Stimulated activated naive CD8-positive, alpha-beta T cell treated with anti-CD3 and anti-CD28 coated beads, Interleukin-15, amount 100 ng/mL, for 72 hours (primary cell): ENCODE results near the gene FAM13C.
A peak's percentile ranks its signal among the peaks of the same experiment; 100 is the strongest.

Experiments
- ATAC-seq: fragments of 150-1000 bp; cut with Tn5 transposase; 2 replicates; pipeline ENCODE4 v1.10.0; 2021; ENCODE audit warnings: mild to moderate bottlenecking, moderate library complexity
- DNase-seq, 2 donors: peaks; one replicate each; pipeline ENCODE4 v3.0.0; 2021 to 2022
- H3K27ac Mint-ChIP-seq, 2 donors: one replicate each; pipeline ENCODE4 v1.8.0; 2022; ENCODE audit warnings: mild to moderate bottlenecking in 2 of 2, mixed read lengths in 2 of 2, moderate library complexity in 2 of 2
- H3K27me3 Mint-ChIP-seq: one replicate; pipeline ENCODE4 v1.8.0; 2022; ENCODE audit warnings: mixed read lengths
- H3K4me1 Mint-ChIP-seq: one replicate; pipeline ENCODE4 v1.8.0; 2022; ENCODE audit warnings: mild to moderate bottlenecking, mixed read lengths
- H3K4me3 Mint-ChIP-seq, 2 donors: one replicate each; pipeline ENCODE4 v1.8.0; 2022; ENCODE audit warnings: mild to moderate bottlenecking in 2 of 2, mixed read lengths in 2 of 2, moderate library complexity in 1 of 2
- H3K9me3 Mint-ChIP-seq, 2 donors: one replicate each; pipeline ENCODE4 v1.8.0; 2022; ENCODE audit warnings: mixed read lengths in 2 of 2

The FAM13C gene

DNA sequence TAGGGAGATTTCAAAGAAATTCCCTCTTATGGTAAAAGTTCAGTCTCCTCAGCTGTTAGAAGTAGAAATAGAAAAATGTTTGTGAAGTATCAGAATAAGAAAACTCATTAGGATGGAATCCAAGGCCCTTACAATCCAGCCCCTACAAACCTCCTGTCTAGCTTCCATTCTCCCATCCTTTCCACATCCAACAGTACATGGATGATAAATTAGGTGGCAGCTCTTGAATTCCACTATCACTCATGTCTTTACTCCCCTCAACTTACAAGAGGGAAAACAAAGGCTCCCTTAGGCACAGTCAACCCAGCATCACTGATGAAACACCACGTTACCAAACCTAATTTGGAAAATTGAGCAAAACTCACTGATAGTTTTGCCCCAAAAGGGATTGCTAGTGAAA is 23.0 kb downstream of the FAM13C start:
- H3K27me3 Mint-ChIP-seq, result no peaks in the 10 kb centered on the region
- DNase-seq (no peak), ATAC-seq (no peak)
- no peak overlapping the region for H3K4me3 Mint-ChIP-seq
- H3K4me1 Mint-ChIP-seq, result no peaks in the 10 kb centered on the region
- peak overlapping the region in 1 of 2 donors; percentile 38 for H3K27ac Mint-ChIP-seq
- H3K9me3 Mint-ChIP-seq, result no peaks in the 10 kb centered on the region

DNA sequence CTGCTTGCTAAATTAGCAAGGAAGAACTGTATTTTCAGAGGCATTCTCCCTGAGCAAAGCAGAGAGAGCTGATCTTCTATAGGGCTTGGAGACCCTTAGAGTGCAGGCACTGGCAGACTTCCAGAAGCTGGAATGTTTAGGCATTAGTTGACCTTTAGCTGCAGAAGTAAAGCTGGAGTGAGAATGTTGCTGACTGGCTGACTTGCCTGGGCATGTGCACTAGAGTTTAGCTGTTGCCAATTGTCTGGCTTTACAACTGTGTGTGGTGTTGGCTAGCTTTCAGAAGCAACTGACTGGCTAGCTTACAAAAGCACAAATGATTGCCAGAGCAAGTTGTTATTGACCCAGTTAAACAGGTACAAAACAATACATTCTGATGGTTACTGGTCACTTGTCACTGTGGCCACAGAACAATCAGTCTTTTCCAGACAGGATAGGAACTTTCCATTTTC is 25.1 kb downstream of the FAM13C start:
- DNase-seq (no peak), ATAC-seq (no peak)
- H3K4me3 Mint-ChIP-seq, result no peak overlapping the region
- H3K27ac Mint-ChIP-seq, result peak overlapping the region in 1 of 2 donors; percentile 52
- no peaks in the 10 kb centered on the region for H3K9me3 Mint-ChIP-seq
- H3K27me3 Mint-ChIP-seq, result no peaks in the 10 kb centered on the region
- H3K4me1 Mint-ChIP-seq, result no peaks in the 10 kb centered on the region

DNA sequence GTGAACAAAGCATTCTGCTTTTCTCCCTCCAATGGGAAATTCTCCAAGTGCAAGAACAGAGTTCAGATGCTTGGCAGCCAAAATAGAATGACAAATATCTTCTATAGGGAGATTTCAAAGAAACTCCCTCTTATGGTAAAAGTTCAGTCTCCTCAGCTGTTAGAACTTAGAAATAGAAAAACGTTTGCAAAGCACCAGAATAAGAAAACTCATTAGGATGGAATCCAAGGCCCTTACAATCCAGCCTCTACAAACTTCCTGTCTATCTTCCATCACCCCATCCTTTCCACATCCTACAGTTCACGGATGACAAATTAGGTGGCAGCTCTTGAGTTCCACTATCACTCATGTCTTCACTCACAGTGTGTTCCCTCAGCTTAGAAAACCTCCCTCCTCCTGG is 25.7 kb downstream of the FAM13C start:
- no peak for ATAC-seq
- Mint-ChIP-seq H3K4me3 (no peak overlapping the region), H3K27ac (no peak overlapping the region), H3K27me3 (no peaks in the 10 kb centered on the region), H3K9me3 (no peaks in the 10 kb centered on the region), H3K4me1 (no peaks in the 10 kb centered on the region)
- no peak for DNase-seq

DNA sequence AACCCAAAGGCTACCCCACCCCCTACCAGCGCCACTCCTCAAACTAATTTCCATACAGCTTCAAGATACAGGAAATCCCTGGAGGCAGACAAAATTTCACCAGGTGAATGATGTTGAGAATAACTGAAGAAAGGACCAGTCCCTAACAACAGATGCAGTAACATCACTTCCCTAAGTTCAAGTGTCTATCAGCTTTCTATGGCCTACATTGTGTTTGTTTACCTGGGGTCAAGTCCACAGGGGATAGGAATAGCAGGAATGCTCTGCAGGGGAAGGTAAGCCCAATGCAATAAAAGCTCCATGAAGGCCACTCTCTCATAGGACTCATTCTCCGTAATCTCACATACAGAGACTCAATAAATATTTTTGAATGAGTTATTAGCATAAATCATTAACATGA is 26.9 kb downstream of the FAM13C start:
- Mint-ChIP-seq H3K4me1 (no peaks in the 10 kb centered on the region), H3K27ac (no peak overlapping the region), H3K9me3 (no peaks in the 10 kb centered on the region), H3K27me3 (no peaks in the 10 kb centered on the region), H3K4me3 (no peak overlapping the region)
- no peak for ATAC-seq
- DNase-seq, result no peak

DNA sequence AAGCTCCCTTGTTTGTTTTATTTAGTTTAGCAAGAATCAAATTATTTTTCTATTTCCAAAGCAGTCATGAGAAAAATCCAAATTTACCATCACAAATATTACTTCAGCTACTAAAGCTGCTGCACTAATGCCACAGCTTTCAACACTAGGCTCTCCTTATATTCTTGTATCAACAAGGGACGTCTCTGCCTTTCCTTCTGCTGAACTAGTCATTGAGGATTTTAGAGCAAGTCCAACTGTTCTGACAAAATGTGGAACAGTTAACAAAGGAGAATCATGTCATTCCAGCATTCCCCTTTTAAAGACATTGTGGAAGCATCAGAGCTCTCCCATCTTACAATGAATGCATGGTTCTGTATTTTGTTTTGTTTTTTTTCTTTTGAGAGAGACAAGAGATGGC is 28.6 kb downstream of the FAM13C start:
- no peaks in the 10 kb centered on the region for H3K9me3 Mint-ChIP-seq
- H3K27ac Mint-ChIP-seq, result no peak overlapping the region
- no peaks in the 10 kb centered on the region for H3K27me3 Mint-ChIP-seq
- ATAC-seq (no peak), DNase-seq (no peak)
- H3K4me3 Mint-ChIP-seq, result no peak overlapping the region
- no peaks in the 10 kb centered on the region for H3K4me1 Mint-ChIP-seq

DNA sequence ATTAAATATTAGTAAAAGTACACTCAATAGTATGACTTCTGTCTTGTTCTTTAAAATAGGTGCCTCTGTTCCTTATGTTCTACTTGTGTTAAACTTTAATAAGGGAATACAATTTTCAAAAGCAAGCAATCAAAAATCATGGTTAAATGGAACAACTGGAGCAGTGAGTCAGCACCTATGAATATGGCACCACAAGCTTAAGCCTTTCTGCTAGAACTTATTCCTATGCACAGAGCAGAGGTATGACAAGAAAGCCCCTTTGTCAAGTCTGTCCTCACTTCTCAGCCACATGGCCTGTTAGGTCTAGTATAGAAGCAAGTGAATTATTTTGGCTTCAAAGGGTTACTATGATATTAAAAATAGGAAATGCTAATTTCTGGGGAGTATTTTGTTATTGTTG is 29.8 kb downstream of the FAM13C start:
- no peak for ATAC-seq
- H3K27ac Mint-ChIP-seq, result no peak overlapping the region

DNA sequence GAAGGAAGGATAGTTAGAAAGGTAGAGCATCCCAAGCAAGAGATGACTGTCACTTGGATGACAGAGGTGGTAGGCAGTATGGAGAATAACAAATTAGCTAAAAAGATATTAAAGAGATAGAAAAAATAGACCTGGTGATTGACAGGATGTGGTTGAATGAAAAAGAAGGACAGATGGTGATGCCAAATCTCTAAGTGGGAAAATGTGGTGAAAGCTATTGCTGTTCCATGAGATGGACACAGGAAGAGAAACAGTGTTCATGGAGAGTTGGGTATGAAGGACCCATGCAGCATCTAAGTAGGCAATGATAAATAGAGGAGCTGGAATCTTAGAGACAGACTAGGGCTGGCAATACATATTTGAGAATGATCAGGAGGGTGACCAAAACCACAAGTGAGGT is 30.7 kb downstream of the FAM13C start:
- ATAC-seq, result no peak
- no peaks in the 10 kb centered on the region for H3K9me3 Mint-ChIP-seq
- no peak for DNase-seq
- H3K4me3 Mint-ChIP-seq, result no peak overlapping the region
- no peak overlapping the region for H3K27ac Mint-ChIP-seq
- no peaks in the 10 kb centered on the region for H3K27me3 Mint-ChIP-seq
- no peaks in the 10 kb centered on the region for H3K4me1 Mint-ChIP-seq

More for the DNA sequence above, 29.8 kb downstream of the FAM13C start:
- H3K4me1 Mint-ChIP-seq, result no peaks in the 10 kb centered on the region
- DNase-seq, result no peak
- no peaks in the 10 kb centered on the region for H3K27me3 Mint-ChIP-seq
- H3K4me3 Mint-ChIP-seq, result no peak overlapping the region
- no peaks in the 10 kb centered on the region for H3K9me3 Mint-ChIP-seq

DNA sequence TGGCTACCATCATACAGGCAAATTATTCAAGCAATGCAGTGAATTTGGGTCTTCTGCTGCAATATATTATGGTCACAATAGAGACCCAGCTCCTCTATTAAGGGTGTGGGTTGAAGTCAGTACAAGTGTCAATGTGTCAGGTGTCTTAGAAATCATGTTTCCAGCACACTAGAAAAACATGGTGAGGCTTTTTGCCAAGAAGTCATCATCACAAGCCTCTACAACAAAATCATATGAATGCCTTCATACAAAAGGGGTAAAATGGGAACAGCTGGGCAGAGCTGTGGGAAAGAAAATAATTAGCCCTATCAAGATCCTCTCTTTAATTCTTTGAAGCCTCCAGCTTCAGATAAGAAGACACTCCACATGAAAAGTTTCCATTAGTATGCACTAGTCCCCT is 37.2 kb downstream of the FAM13C start:
- ATAC-seq (no peak), DNase-seq (no peak)
- Mint-ChIP-seq H3K27ac (no peak overlapping the region), H3K27me3 (no peaks in the 10 kb centered on the region), H3K4me1 (no peaks in the 10 kb centered on the region), H3K9me3 (peaks cover 3 to 6% of the 10 kb centered on the region in 2 donors), H3K4me3 (no peak overlapping the region)

DNA sequence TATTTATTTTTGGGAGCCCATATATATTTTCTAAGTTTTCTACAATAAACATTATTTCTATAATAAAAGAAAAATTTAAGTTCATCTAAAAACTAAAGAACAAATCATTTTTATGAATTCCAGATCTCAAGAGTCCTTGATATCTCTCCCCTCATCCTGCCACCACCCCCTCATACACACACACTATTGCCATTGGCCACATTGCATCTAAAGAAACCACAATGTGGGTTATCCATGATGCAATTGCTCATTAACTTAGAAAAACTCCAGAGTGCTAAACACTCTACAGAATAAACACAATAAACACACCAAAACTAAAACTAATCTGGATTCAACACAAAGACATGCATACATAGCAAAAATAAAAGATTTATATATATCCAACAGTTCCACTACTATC is 37.8 kb downstream of the FAM13C start:
- no peak for ATAC-seq
- peaks cover 3 to 6% of the 10 kb centered on the region in 2 donors for H3K9me3 Mint-ChIP-seq

DNA sequence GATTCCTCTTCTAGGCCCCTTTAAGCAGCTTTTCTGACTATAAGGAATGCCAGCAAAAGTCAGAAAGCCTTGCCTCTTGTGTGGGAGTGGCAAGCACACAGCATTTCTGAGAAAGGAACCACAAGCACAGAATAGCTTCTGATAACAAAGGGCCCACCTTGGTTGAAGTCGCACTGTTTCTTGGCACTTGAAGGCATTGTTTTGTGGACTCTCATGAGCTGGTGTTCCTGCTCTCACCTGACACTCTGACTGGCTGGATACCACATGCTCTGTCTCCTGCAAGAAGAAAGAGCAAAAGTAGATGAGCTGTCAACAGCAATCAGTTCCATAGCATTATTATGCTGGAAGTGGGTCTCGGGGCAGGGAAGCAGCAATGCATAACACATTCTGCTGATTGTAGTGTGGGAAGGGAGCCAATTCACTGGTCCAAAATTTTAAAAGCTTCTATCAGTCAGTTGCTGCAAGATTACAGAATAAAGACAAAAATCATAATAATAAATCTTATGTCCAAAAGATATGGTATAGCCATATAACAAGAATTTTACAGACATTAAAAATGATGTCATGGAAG is 38.4 kb downstream of the FAM13C start:
- Mint-ChIP-seq H3K4me3 (no peak overlapping the region), H3K9me3 (peaks cover 3 to 6% of the 10 kb centered on the region in 2 donors), H3K27ac (no peak overlapping the region), H3K27me3 (no peaks in the 10 kb centered on the region), H3K4me1 (no peaks in the 10 kb centered on the region)
- DNase-seq (no peak), ATAC-seq (no peak)

More for the DNA sequence above, 37.8 kb downstream of the FAM13C start:
- no peaks in the 10 kb centered on the region for H3K27me3 Mint-ChIP-seq
- no peaks in the 10 kb centered on the region for H3K4me1 Mint-ChIP-seq
- no peak overlapping the region for H3K4me3 Mint-ChIP-seq
- no peak overlapping the region for H3K27ac Mint-ChIP-seq
- DNase-seq, result no peak

DNA sequence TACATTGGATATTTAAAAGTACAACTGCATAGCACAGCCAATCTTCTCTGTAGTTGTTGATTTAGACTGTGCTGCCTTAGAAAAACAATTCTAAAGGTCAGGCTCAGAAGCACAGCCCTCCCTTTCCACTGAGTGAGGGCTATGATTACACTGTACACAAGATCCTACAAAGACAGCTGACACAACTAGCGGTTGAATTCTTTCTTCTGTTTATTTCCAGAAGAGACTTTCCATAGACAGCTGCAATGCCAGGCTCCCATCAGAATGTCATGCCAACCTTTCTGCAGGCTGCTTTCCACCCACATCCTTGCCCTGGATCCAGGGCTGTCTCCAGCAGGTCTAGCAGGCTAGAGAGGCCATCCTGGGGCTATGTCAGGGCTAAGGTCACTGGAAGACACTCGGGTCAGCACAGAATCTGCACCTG is 39.3 kb downstream of the FAM13C start:
- H3K4me3 Mint-ChIP-seq, result no peak overlapping the region
- H3K4me1 Mint-ChIP-seq, result no peaks in the 10 kb centered on the region
- no peaks in the 10 kb centered on the region for H3K27me3 Mint-ChIP-seq
- no peak overlapping the region for H3K27ac Mint-ChIP-seq
- DNase-seq, result no peak
- peaks cover 3 to 6% of the 10 kb centered on the region in 2 donors for H3K9me3 Mint-ChIP-seq
- no peak for ATAC-seq

DNA sequence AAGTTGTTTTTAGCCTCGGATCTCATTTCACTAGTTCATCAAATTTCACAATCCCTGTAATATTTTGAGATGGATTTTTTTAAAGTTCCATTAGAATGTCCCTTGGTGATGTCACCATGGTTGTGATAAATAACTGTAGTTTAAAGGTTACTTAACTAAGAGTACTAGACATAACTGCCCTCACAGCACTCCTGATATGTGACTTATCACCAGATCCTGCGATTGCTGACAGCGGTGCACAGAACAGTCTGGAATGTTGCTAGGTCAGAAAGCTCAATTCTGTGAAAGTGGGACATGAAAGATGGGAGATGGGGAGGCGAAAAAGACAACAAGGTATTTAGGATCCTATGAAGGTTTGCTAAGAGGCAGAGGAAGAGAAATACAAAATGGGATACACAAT is 40.2 kb downstream of the FAM13C start:
- Mint-ChIP-seq H3K9me3 (peaks cover 3 to 6% of the 10 kb centered on the region in 2 donors), H3K4me3 (no peak overlapping the region), H3K27ac (no peak overlapping the region), H3K27me3 (no peaks in the 10 kb centered on the region), H3K4me1 (no peaks in the 10 kb centered on the region)
- no peak for DNase-seq
- no peak for ATAC-seq

DNA sequence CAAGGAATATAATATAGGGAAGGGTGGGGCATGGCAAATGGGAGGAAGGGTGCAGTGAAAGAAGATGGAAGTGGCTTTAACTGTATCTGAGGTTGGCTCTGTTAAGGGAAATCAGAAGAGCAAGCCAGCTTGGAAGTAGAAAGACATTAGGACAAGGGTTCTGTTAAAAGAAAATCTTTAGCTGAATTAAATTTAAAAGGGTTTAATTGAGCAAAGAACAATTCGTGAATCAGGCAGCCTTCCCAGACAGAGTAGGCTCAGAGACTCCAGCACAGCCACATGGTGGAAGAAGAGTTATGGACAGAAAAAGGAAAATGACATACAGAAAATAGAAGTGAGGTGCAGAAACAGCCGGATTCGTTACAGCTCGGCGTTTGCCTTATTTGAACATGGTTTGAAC is 42.0 kb downstream of the FAM13C start:
- H3K27me3 Mint-ChIP-seq, result no peaks in the 10 kb centered on the region
- no peak for DNase-seq
- no peak for ATAC-seq
- no peak overlapping the region for H3K4me3 Mint-ChIP-seq
- H3K27ac Mint-ChIP-seq, result no peak overlapping the region
- peaks cover 3 to 6% of the 10 kb centered on the region in 2 donors for H3K9me3 Mint-ChIP-seq
- no peaks in the 10 kb centered on the region for H3K4me1 Mint-ChIP-seq

DNA sequence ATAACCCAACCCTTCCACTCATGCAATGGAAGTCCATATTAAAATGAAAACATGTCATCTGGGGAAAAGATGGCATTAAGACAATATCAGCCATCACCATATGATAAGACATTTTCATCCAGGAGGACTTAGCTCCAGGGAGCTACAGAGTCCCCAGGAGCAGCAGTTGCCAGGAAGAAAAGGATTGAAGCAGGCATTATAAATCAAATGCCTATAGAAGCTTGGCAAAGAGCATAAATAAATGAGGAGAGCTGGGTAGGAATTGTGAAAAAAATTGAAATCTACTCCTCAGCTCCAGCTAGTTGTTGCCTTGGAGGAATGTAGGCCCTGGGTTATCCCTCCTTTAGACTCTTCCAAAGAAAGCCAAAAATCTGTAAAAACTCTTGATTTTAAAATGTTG is 42.5 kb downstream of the FAM13C start:
- Mint-ChIP-seq H3K4me3 (no peak overlapping the region), H3K4me1 (no peaks in the 10 kb centered on the region), H3K9me3 (peaks cover 3 to 6% of the 10 kb centered on the region in 2 donors), H3K27ac (no peak overlapping the region), H3K27me3 (no peaks in the 10 kb centered on the region)
- ATAC-seq (no peak), DNase-seq (no peak)

DNA sequence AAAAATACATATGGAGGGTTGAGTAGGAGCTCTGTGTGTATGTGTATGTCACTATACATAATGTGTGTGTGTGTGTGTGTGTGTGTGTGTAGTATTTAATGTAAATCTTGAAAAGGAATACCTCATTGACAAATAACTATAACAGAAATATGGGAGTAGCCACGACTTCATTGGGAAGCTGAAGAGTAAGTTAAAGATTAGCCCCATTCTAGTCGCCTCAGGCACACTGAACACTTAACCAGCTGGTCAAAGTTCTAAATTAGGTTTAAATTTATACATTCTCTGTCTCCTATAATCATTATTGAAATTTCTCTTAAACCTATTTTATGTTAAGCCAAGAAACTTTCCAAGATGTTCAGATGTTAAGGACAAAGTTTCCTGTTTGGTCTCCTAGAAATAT is 45.3 kb downstream of the FAM13C start:
- Mint-ChIP-seq H3K27me3 (no peaks in the 10 kb centered on the region), H3K27ac (no peak overlapping the region), H3K4me1 (no peaks in the 10 kb centered on the region), H3K4me3 (no peak overlapping the region), H3K9me3 (peaks cover 1 to 2% of the 10 kb centered on the region in 2 donors)
- DNase-seq (no peak), ATAC-seq (no peak)

DNA sequence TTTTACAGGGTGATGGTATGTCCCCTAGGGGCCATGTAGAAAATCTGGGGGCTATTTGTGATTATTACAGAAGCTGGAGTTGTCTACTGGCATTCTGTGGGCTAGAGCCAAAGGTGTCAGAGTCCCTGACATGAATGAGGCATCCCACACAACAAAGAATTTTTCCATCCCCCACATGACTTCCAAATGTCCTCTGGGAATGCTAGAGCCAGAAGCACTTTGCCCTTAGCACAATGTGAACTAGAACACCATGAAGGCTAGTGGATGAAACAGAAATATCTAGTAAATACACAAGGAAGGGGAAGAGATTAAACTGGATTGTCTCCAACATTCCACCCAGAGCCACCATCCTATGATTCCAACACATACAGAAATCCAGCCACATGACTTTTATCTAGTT is 46.9 kb downstream of the FAM13C start:
- DNase-seq (no peak), ATAC-seq (no peak)
- Mint-ChIP-seq H3K9me3 (no peaks in the 10 kb centered on the region), H3K27ac (no peak overlapping the region), H3K4me3 (no peak overlapping the region), H3K4me1 (no peaks in the 10 kb centered on the region), H3K27me3 (no peaks in the 10 kb centered on the region)

DNA sequence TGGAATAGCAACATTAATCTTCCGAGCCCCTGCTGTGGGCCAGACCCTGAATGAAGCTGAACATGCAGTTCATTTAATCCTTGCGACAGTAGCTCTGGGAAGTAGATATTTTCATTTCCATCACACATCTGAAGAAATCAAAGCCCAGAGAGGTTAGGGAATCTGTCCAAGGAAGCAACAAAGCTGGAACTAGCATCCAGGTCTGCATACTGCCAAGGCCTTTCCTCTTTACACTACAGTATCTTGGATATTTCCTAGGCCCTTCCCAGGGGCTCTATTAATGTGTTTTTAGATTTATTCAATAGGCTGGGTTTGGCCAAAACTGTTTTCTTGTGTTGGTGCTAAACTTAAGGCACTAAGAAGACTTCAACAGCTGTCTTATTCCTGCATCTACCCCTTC is 48.1 kb downstream of the FAM13C start:
- Mint-ChIP-seq H3K27me3 (no peaks in the 10 kb centered on the region), H3K9me3 (peaks cover 0 to 5% of the 10 kb centered on the region in 2 donors), H3K4me1 (no peaks in the 10 kb centered on the region), H3K4me3 (no peak overlapping the region), H3K27ac (no peak overlapping the region)
- ATAC-seq (no peak), DNase-seq (no peak)
